Measurements from ENCODE around the gene CASP3. TPM values are rescaled to one million over a fixed set of nuclear protein-coding genes. Genes with fewer than 3 reads are reported as not detected.

CASP3 gene
- total RNA-seq, 1 experiment from 2014 or later, result 11.4 TPM

DNA sequence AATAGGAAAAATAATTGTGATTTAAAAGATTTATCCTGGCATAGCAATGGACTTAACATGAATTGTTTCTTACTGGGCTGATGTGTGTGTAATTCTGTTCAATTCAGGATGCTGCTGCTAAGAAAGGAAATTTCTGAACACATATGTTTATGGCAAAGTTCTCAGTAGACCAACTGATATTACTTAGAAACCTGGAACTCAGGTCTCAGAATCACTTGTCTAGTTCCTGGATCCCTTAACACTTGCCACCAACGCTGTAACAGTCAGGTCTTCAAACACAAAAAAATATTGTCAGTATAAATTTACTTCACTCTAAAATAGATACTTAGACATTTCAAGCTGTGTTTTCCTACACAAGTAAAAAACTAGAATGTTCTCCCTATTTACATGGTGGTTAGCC lies 5.5 kb downstream of the CASP3 start:
- TF ChIP-seq RAD21 (IDR thresholded peaks at IDR 0.05; ENCODE audit: low read depth) (no peak), ZNF274 (IDR thresholded peaks at IDR 0.05; ENCODE audit: low read depth, low read length) (no peak), POLR2A (IDR thresholded peaks at IDR 0.05; ENCODE audit: borderline replicate concordance, extremely low read depth, insufficient read depth, insufficient read length) (no peak), YY1 (IDR thresholded peaks at IDR 0.05; ENCODE audit: extremely low read depth, insufficient replicate concordance, low read depth, low read length) (no peak), ZFX (IDR thresholded peaks at IDR 0.05) (no peak), EGR1 (IDR thresholded peaks at IDR 0.05; ENCODE audit: low read depth) (no peak), TCF7L2 (IDR thresholded peaks at IDR 0.05; ENCODE audit: borderline replicate concordance, extremely low read depth, insufficient read depth, insufficient read length) (no peak), FOSL1 (IDR thresholded peaks at IDR 0.05; ENCODE audit: low read depth) (no peak), EZH2 (IDR thresholded peaks at IDR 0.05) (no peak), CBX3 (IDR thresholded peaks at IDR 0.05; ENCODE audit: low read depth) (no peak), SIN3A (IDR thresholded peaks at IDR 0.05; ENCODE audit: low read depth) (no peak), ELF1 (IDR thresholded peaks at IDR 0.05; ENCODE audit: borderline replicate concordance, low read depth) (no peak), EZH2phosphoT487 (IDR thresholded peaks at IDR 0.05; ENCODE audit: borderline replicate concordance) (no peak), CEBPB (IDR thresholded peaks at IDR 0.05; ENCODE audit: low read depth) (no peak)
- TF ChIP-seq, protein P1, sequence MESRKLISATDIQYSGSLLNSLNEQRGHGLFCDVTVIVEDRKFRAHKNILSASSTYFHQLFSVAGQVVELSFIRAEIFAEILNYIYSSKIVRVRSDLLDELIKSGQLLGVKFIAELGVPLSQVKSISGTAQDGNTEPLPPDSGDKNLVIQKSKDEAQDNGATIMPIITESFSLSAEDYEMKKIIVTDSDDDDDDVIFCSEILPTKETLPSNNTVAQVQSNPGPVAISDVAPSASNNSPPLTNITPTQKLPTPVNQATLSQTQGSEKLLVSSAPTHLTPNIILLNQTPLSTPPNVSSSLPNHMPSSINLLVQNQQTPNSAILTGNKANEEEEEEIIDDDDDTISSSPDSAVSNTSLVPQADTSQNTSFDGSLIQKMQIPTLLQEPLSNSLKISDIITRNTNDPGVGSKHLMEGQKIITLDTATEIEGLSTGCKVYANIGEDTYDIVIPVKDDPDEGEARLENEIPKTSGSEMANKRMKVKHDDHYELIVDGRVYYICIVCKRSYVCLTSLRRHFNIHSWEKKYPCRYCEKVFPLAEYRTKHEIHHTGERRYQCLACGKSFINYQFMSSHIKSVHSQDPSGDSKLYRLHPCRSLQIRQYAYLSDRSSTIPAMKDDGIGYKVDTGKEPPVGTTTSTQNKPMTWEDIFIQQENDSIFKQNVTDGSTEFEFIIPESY (IDR thresholded peaks at IDR 0.05; ENCODE audit: extremely low read depth, insufficient replicate concordance, low read length), result no peak
- TF ChIP-seq, protein P2, sequence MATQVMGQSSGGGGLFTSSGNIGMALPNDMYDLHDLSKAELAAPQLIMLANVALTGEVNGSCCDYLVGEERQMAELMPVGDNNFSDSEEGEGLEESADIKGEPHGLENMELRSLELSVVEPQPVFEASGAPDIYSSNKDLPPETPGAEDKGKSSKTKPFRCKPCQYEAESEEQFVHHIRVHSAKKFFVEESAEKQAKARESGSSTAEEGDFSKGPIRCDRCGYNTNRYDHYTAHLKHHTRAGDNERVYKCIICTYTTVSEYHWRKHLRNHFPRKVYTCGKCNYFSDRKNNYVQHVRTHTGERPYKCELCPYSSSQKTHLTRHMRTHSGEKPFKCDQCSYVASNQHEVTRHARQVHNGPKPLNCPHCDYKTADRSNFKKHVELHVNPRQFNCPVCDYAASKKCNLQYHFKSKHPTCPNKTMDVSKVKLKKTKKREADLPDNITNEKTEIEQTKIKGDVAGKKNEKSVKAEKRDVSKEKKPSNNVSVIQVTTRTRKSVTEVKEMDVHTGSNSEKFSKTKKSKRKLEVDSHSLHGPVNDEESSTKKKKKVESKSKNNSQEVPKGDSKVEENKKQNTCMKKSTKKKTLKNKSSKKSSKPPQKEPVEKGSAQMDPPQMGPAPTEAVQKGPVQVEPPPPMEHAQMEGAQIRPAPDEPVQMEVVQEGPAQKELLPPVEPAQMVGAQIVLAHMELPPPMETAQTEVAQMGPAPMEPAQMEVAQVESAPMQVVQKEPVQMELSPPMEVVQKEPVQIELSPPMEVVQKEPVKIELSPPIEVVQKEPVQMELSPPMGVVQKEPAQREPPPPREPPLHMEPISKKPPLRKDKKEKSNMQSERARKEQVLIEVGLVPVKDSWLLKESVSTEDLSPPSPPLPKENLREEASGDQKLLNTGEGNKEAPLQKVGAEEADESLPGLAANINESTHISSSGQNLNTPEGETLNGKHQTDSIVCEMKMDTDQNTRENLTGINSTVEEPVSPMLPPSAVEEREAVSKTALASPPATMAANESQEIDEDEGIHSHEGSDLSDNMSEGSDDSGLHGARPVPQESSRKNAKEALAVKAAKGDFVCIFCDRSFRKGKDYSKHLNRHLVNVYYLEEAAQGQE (IDR thresholded peaks at IDR 0.05; ENCODE audit: low read depth), result no peak
- ChIA-PET RAD21 (ENCODE audit: low non-redundant PET in 1 of 2, low total read pairs in 2 of 2, uncharacterized antibody in 2 of 2, unreplicated experiment in 2 of 2) (no interaction called here), CTCF (no interaction called here), POLR2A (no interaction called here)
- Histone ChIP-seq H2AFZ (ENCODE audit: low read depth, low read length, poor library complexity, severe bottlenecking) (no peak overlapping the region), H3K9me2 (ENCODE audit: insufficient read depth) (no peaks in the 10 kb centered on the region), H3K27ac (ENCODE audit: low read depth, low read length) (no peak overlapping the region), H3K27me3 (ENCODE audit: insufficient read depth, low read length) (no peaks in the 10 kb centered on the region), H3K4me2 (ENCODE audit: low read length) (no peak overlapping the region), H3K9me3 (ENCODE audit: control insufficient read depth in 1 of 2, insufficient read depth in 1 of 2, low read depth in 1 of 2, low read length in 2 of 2) (no peaks in the 10 kb centered on the region), H3K36me3 (ENCODE audit: control insufficient read depth in 1 of 2, insufficient read depth in 2 of 2, low read length in 2 of 2) (no peaks in the 10 kb centered on the region), H3K4me3 (replicated peaks in 1 of 2; ENCODE audit: low read depth in 1 of 2, low read length in 2 of 2) (no peak overlapping the region), H3K4me1 (ENCODE audit: control insufficient read depth in 1 of 2, insufficient read depth in 2 of 2, low read length in 2 of 2) (peaks cover 3 to 10% of the 10 kb centered on the region in 2 experiments; a peak in 2 of 4 replicates), H3K79me2 (ENCODE audit: insufficient read depth, low read length) (peaks cover 29% of the 10 kb centered on the region), H3K9ac (ENCODE audit: low read length) (no peak overlapping the region), H4K20me1 (ENCODE audit: insufficient read depth) (no peaks in the 10 kb centered on the region)
- no TSS peak for BruUV-seq (replicated peaks)
- ATAC-seq (no peak), DNase-seq (ENCODE audit: low read depth, low spot score) (no peak)
- intact Hi-C loops (cut with micrococcal nuclease), result no loop called here

Measured in HCT116 (cell line).